Thyroid gland (tissue), 4 donors: ENCODE measurements around the gene NOC4L.

Experiments
- CTCF ChIP-seq, 6 experiments: fragments of 200-600 bp in 3 of 6; fragments of 450-650 bp in 3 of 6; sonication (generic) in 3 of 6; IDR thresholded peaks; one replicate each; pipeline ENCODE4 v1.5.1; 2016 to 2019; ENCODE audit warnings: antibody characterized with exemption in 6 of 6, mild to moderate bottlenecking in 2 of 6, inconsistent platforms in 1 of 6, moderate library complexity in 1 of 6
- POLR2A ChIP-seq, 2 donors: fragments of 450-650 bp; IDR thresholded peaks; one replicate each; pipeline ENCODE4 v1.6.1; 2017; ENCODE audit warnings: antibody characterized with exemption in 2 of 2, mild to moderate bottlenecking in 2 of 2, moderate library complexity in 1 of 2

GRCh38 chr12:132161796-132162507 lies 17.7 kb downstream of the NOC4L start:
- no peak for TF ChIP-seq CTCF (IDR thresholded peaks at IDR 0.05)
- no peak for TF ChIP-seq POLR2A (IDR thresholded peaks at IDR 0.05)
